Heart right ventricle (tissue), 16 donors: ENCODE data around the gene ZNF273. TPM values are rescaled to one million over a fixed set of nuclear protein-coding genes. Genes with fewer than 3 reads are reported as not detected.

Experiments used
- ATAC-seq, 8 donors: fragments of 200-7000 bp; cut with Tn5 transposase; one replicate each; pipeline ENCODE4 v1.9.1; 2020; ENCODE audit warnings: mild to moderate bottlenecking in 8 of 8, moderate library complexity in 8 of 8, moderate number of reproducible peaks in 1 of 8
- DNase-seq, 2 donors: peaks; one replicate each; pipeline ENCODE4 v3.0.0-alpha.2; 2020
- H3K27ac ChIP-seq, 10 donors: fragments of 200-600 bp; sonication (generic) in 2 of 10; one replicate each; pipeline versions ENCODE4 v1.5.0 to v1.8.0; 2020 to 2022; ENCODE audit warnings: mild to moderate bottlenecking in 3 of 10
- H3K27me3 ChIP-seq, 7 donors: fragments of 200-600 bp; one replicate each; pipeline ENCODE4 v1.8.0; 2021 to 2022; ENCODE audit warnings: mild to moderate bottlenecking in 2 of 7
- H3K36me3 ChIP-seq, 9 donors: fragments of 200-600 bp; sonication (generic) in 1 of 9; one replicate each; pipeline versions ENCODE4 v1.5.0 to v1.8.0; 2020 to 2022; ENCODE audit warnings: mild to moderate bottlenecking in 2 of 9
- H3K4me1 ChIP-seq, 9 donors: fragments of 200-600 bp; sonication (generic) in 1 of 9; one replicate each; pipeline versions ENCODE4 v1.5.0 to v1.8.0; 2020 to 2022; ENCODE audit warnings: mild to moderate bottlenecking in 4 of 9
- H3K4me3 ChIP-seq, 10 donors: fragments of 200-600 bp; sonication (generic) in 2 of 10; one replicate each; pipeline versions ENCODE4 v1.5.0 to v1.8.0; 2020 to 2022; ENCODE audit warnings: mild to moderate bottlenecking in 7 of 10, moderate library complexity in 2 of 10
- H3K9me3 ChIP-seq, 11 donors: fragments of 200-600 bp in 10 of 11; sonication (generic) in 2 of 11; one replicate each; pipeline versions ENCODE4 v1.5.0 to v1.8.0; 2013 to 2022; ENCODE audit warnings: mild to moderate bottlenecking in 2 of 11, control low read depth in 1 of 11, moderate library complexity in 1 of 11
- CTCF ChIP-seq, 9 donors: fragments of 200-600 bp; sonication (generic) in 2 of 9; IDR thresholded peaks; one replicate each; pipeline versions ENCODE4 v1.5.0 to v1.8.0; 2021 to 2022; ENCODE audit warnings: antibody characterized with exemption in 9 of 9, mild to moderate bottlenecking in 5 of 9, moderate library complexity in 1 of 9
- WGBS, 2 donors: extraction: QIAGEN DNeasy Blood & Tissue Kit; methylation state at CpG; one replicate each; pipeline ENCODE4 v1.1.7; 2013; ENCODE audit warnings: inconsistent platforms in 1 of 2; 5-methylcytosine and 5-hydroxymethylcytosine counted together
- intact Hi-C, 10 donors: fragments of 100-400 bp; cut with DNase I; formaldehyde crosslinking; loops; one replicate each; pipeline versions ENCODE4 v1.11.1 to v1.14.2; 2022
- polyA plus RNA-seq, 2 donors: library from polyadenylated mRNA; stranded (reverse); fragments of 200-250 nt; gene quantifications; one replicate each; pipeline ENCODE4 v1.2.3, GENCODE V29; 2013
- total RNA-seq, 10 donors: library from RNA; stranded (reverse); fragmentation: NEBNext Ultra II Directional in 3 of 10; extraction: Animal tissue kit (Norgen Biotek cat#: 25700) in 3 of 10; gene quantifications; one replicate each; pipeline versions ENCODE4 v1.2.1 to v1.2.4, GENCODE V29; 2021 to 2023
- donor health status: Arrhythmogenic right ventricular cardiomyopathy.
- donor health status: ischemic (EF 13 %, LVEDD 7.1; RV severe dilation, severe dysfunction).
- donor health status: healthy with polysubstance abuse.
- donor health status: DM: no; HTN: yes; CAD: no.
- donor health status: DM: no; HTN: no; CAD: no.
- donor health status: ischemic (EF 25% LVEDD 6.9; RV normal size, moderate dysfunction).
- donor health status: ischemic (EF 25% LVEDD 5.7; RV mildly dilated, moderate dysfunction).
- donor health status: healthy.
- donor health status: DM: yes; HTN: yes; CAD: no.
- donor health status: Ischemic cardiomyopathy.
- donor health status: ischemic (EF 35%, LVEDD 5.7; RV mildly dilated, moderate dysfunction).
- donor health status: nonischemic (EF 11% LVEDD 7.7; RV severe dilation, severe dysfunction).
- donor health status: DM: yes; HTN: yes; CAD: no.
- donor health status: PGD.
- donor health status: ischemic (EF 29% LVEDD 5.4; RV normal size, mild dysfunction).
- donor health status: nonischemic (EF 23%, LVEDD 6.1; RV moderate dilation, normal function).

ZNF273 gene
- total and polyA plus RNA-seq, 12 donors: 0.90 to 3.1 (median 1.6) TPM

DNA sequence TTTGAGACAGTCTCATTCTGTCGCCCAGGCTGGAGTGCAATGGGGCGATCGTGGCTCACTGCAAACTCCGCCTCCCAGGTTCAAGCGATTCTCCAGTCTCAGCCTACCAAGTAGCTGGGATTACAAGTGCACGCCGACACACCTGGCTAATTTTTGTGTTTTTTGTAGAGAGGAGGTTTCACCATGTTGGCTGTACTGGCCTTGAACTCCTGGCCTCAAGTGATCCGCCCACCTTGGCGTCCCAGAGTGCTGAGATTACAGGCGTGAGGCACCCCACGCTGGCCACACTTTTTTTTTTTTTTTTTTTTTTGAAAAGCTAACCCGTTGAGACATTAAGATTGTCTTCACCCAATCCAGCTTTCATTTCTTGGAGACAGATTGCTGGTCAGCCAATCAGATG, 2.1 kb downstream of the ZNF273 start:
- Histone ChIP-seq H3K4me3 (no peak overlapping the region), H3K27me3 (no peaks in the 10 kb centered on the region), H3K9me3 (peaks cover 0 to 4% (median 0%) of the 10 kb centered on the region in 11 donors), H3K27ac (no peak overlapping the region), H3K4me1 (peaks cover 0 to 33% (median 19%) of the 10 kb centered on the region in 9 donors), H3K36me3 (no peaks in the 10 kb centered on the region)
- intact Hi-C loops: no loop called here
- no peak for TF ChIP-seq CTCF (IDR thresholded peaks at IDR 0.05)
- 82 to 90% methylated on average over 12 of the region's 12 CpGs for WGBS, 2 donors
- ATAC-seq: no peak
- no peak for DNase-seq

DNA sequence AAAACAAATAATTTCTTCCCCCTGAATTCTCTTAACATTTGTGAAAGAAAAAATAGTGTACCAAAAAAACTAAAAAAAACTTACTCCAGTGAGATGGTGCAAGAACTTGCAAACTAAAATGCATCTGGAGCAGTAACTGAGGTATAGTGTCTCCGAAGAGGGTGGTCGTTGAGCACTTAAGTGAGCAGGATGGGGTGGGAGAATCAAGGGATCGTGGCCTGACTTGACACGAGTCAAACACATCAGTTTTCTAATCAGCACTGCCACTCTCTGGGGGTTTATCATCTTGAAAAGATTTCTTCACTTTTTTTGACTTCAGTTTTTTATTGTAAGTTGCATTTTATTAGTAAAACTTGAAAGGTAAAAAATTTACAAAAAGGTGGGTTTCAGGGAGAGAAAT, 2.5 kb downstream of the ZNF273 start:
- H3K36me3 ChIP-seq: no peaks in the 10 kb centered on the region
- TF ChIP-seq CTCF (IDR thresholded peaks at IDR 0.05): no peak
- intact Hi-C loops: no loop called here
- DNase-seq (no peak), ATAC-seq (no peak)
- peaks cover 0 to 33% (median 19%) of the 10 kb centered on the region in 9 donors for H3K4me1 ChIP-seq
- no peak overlapping the region for H3K4me3 ChIP-seq
- no peak overlapping the region for H3K27ac ChIP-seq
- H3K27me3 ChIP-seq: no peaks in the 10 kb centered on the region
- H3K9me3 ChIP-seq: peaks cover 0 to 7% (median 0%) of the 10 kb centered on the region in 11 donors
- WGBS, 2 donors: 68 to 73% methylated on average over 4 of the region's 4 CpGs

DNA sequence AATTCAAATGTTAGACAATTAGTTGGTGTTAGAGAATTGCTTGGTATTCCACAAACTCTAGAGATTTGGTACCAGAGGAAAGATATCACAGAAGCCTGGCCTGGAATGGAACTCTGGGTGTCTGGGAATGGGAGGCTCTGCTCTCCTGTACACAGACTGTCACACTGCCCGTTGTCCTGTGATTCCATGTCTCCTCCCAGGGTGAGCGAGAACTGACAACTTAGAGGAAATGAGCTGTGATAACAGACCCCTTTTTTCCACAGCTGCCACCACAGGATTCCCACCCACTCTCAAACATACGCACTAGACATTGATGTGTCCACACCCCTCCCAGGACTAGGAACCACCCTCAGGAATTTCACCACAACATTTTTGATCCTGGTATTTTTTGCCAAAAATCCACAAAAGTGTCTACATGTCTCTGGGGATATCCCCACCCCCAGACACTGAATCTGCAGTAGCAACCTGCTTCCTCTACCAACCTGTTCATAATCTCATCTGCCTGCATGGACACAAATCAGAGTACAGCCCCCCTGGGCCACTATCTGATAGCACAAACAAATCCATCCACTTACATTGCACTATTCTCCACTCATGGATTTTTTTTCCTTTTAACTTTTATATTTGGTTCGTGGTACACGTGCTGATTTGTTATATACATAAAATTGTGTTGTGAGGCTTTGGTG, 4.7 kb downstream of the ZNF273 start:
- H3K4me1 ChIP-seq: peaks cover 0 to 28% (median 14%) of the 10 kb centered on the region in 9 donors
- DNase-seq (no peak), ATAC-seq (no peak)
- no peaks in the 10 kb centered on the region for H3K27me3 ChIP-seq
- intact Hi-C loops: no loop called here
- no peak overlapping the region for H3K27ac ChIP-seq
- no peak for TF ChIP-seq CTCF (IDR thresholded peaks at IDR 0.05)
- H3K4me3 ChIP-seq: no peak overlapping the region
- WGBS, 2 donors: 40 to 47% methylated on average over 5 of the region's 5 CpGs
- H3K9me3 ChIP-seq: peaks cover 0 to 23% (median 0%) of the 10 kb centered on the region in 11 donors
- no peaks in the 10 kb centered on the region for H3K36me3 ChIP-seq

GRCh38 chr7:64908358-64908757, 5.3 kb downstream of the ZNF273 start:
- intact Hi-C loops: no loop called here
- WGBS, 2 donors: 67 to 83% methylated on average over 2 of the region's 2 CpGs
- TF ChIP-seq CTCF (IDR thresholded peaks at IDR 0.05): no peak
- H3K4me1 ChIP-seq: peaks cover 0 to 26% (median 13%) of the 10 kb centered on the region in 9 donors
- H3K4me3 ChIP-seq: no peak overlapping the region
- no peaks in the 10 kb centered on the region for H3K27me3 ChIP-seq
- H3K27ac ChIP-seq: no peak overlapping the region
- DNase-seq (no peak), ATAC-seq (peak in 1 of 8 donors; percentile 52)
- peaks cover 0 to 23% (median 0%) of the 10 kb centered on the region in 11 donors for H3K9me3 ChIP-seq
- no peaks in the 10 kb centered on the region for H3K36me3 ChIP-seq
